SH-SY5Y (cell line): ENCODE measurements around the gene GBX2.

ENCODE experiments used
- GATA2 ChIP-seq: IDR thresholded peaks from 2 replicates; pipeline ENCODE4 v1.6.1; 2011; ENCODE audit warnings: mild to moderate bottlenecking, low read depth, low read length
- GATA3 ChIP-seq: IDR thresholded peaks from 2 replicates; pipeline ENCODE4 v1.6.1; 2011; ENCODE audit warnings: low read depth, mild to moderate bottlenecking, low read length, moderate library complexity

- TF ChIP-seq GATA3 = no peak
- TF ChIP-seq GATA2 = no peak
These were observed 40.1 kb upstream of the GBX2 start for GRCh38 chr2:236208019-236208926.
